HEK293 (cell line): ENCODE data around the gene MRC2.

ENCODE experiments used
- CTCF ChIA-PET: fragments of 350-600 bp; formaldehyde crosslinking; extraction: SDS; loops from one replicate; lab custom pipeline; 2021; ENCODE audit warnings: antibody characterized with exemption; lab: Yijun Ruan, JAX
- POLR2A ChIA-PET: fragments of 300-600 bp; formaldehyde crosslinking; extraction: SDS; loops from one replicate; lab custom pipeline; 2020; ENCODE audit warnings: antibody characterized with exemption, inconsistent platforms; lab: Yijun Ruan, JAX
- H3K27ac ChIP-seq: fragments of 200-500 bp; sonication (Bioruptor generic); 2 replicates; pipeline ENCODE4 v1.5.1; 2014; ENCODE audit warnings: low read depth, low read length, control low read depth, inconsistent platforms; ENCODE audit errors: extremely low read depth
- H3K36me3 ChIP-seq, 2 experiments: fragments of 200-500 bp in 1 of 2; sonication (Bioruptor generic) in 1 of 2; 1 replicate in 1 of 2; 2 replicates in 1 of 2; pipeline ENCODE4 v1.5.1; 2014 to 2017; ENCODE audit warnings: inconsistent platforms in 2 of 2, low read length in 2 of 2; ENCODE audit not compliant: control insufficient read depth in 2 of 2, insufficient read depth in 1 of 2
- H3K4me1 ChIP-seq: fragments of 200-500 bp; sonication (Bioruptor generic); 2 replicates; pipeline ENCODE4 v1.5.1; 2014; ENCODE audit warnings: mild to moderate bottlenecking, low read length, inconsistent platforms; ENCODE audit not compliant: control insufficient read depth, insufficient read depth
- H3K4me3 ChIP-seq: 2 replicates; pipeline ENCODE4 v1.5.1; 2011; ENCODE audit warnings: low read depth, mild to moderate bottlenecking, control low read depth, low read length, moderate library complexity
- H3K9me3 ChIP-seq: fragments of 200-500 bp; sonication (Bioruptor generic); 2 replicates; pipeline ENCODE4 v1.5.1; 2014; ENCODE audit warnings: low read depth, low read length, inconsistent platforms; ENCODE audit not compliant: control insufficient read depth, insufficient read depth
- GLI2 ChIP-seq: fragments of 450-650 bp; formaldehyde crosslinking; IDR thresholded peaks from 2 replicates; pipeline ENCODE4; 2017; ENCODE audit warnings: missing biosample characterization, missing genetic modification characterization, low read depth, borderline replicate concordance
- GLI4 ChIP-seq: fragments of 450-650 bp; formaldehyde crosslinking; IDR thresholded peaks from 2 replicates; pipeline ENCODE4 v1.5.1; 2016; ENCODE audit warnings: missing biosample characterization, missing genetic modification characterization
- HOXA7 ChIP-seq: sonication (generic); formaldehyde crosslinking; IDR thresholded peaks from 2 replicates; pipeline ENCODE4 v1.8.1; 2022; ENCODE audit warnings: missing genetic modification reagents, borderline replicate concordance
- IKZF3 ChIP-seq: fragments of 450-650 bp; IDR thresholded peaks from 2 replicates; pipeline ENCODE4 v1.5.0; 2018; ENCODE audit warnings: missing biosample characterization, mild to moderate bottlenecking, missing genetic modification characterization, moderate library complexity
- KLF9 ChIP-seq: fragments of 450-650 bp; formaldehyde crosslinking; IDR thresholded peaks from 2 replicates; pipeline ENCODE4 v1.5.1; 2016; ENCODE audit warnings: missing biosample characterization, missing genetic modification characterization, low read depth
- PRDM1 ChIP-seq: fragments of 450-650 bp; formaldehyde crosslinking; IDR thresholded peaks from 2 replicates; pipeline ENCODE4; 2016; ENCODE audit warnings: missing biosample characterization, missing genetic modification characterization
- REST ChIP-seq: fragments of 450-650 bp; formaldehyde crosslinking; IDR thresholded peaks from 2 replicates; pipeline ENCODE4 v1.5.1; 2016; ENCODE audit warnings: missing biosample characterization, missing genetic modification characterization
- ZBTB8A ChIP-seq: fragments of 450-650 bp; formaldehyde crosslinking; IDR thresholded peaks from 2 replicates; pipeline ENCODE4 v1.5.1; 2016; ENCODE audit warnings: missing biosample characterization, missing genetic modification characterization
- ZNF140 ChIP-seq: fragments of 450-650 bp; formaldehyde crosslinking; IDR thresholded peaks from 2 replicates; pipeline ENCODE4 v1.5.1; 2016; ENCODE audit warnings: missing biosample characterization, missing genetic modification characterization
- ZNF157 ChIP-seq: fragments of 450-650 bp; formaldehyde crosslinking; IDR thresholded peaks from 2 replicates; pipeline ENCODE4 v1.5.1; 2016; ENCODE audit warnings: missing biosample characterization, missing genetic modification characterization
- ZNF18 ChIP-seq: fragments of 450-650 bp; formaldehyde crosslinking; IDR thresholded peaks from 2 replicates; pipeline ENCODE4 v1.5.1; 2016; ENCODE audit warnings: missing biosample characterization, missing genetic modification characterization
- ZNF2 ChIP-seq: fragments of 450-650 bp; formaldehyde crosslinking; IDR thresholded peaks from 2 replicates; pipeline ENCODE4 v1.5.1; 2016; ENCODE audit warnings: missing biosample characterization, missing genetic modification characterization
- ZNF23 ChIP-seq: fragments of 450-650 bp; formaldehyde crosslinking; IDR thresholded peaks from 2 replicates; pipeline ENCODE4 v1.5.1; 2016; ENCODE audit warnings: missing biosample characterization, missing genetic modification characterization, borderline replicate concordance
- ZNF292 ChIP-seq: fragments of 450-650 bp; formaldehyde crosslinking; IDR thresholded peaks from 2 replicates; pipeline ENCODE4 v1.5.1; 2016; ENCODE audit warnings: low read depth, missing biosample characterization, missing genetic modification characterization, borderline replicate concordance
- ZNF341 ChIP-seq: fragments of 450-650 bp; formaldehyde crosslinking; IDR thresholded peaks from 2 replicates; pipeline ENCODE4; 2016; ENCODE audit warnings: low read depth, missing biosample characterization, missing genetic modification characterization
- ZNF404 ChIP-seq: fragments of 450-650 bp; formaldehyde crosslinking; IDR thresholded peaks from 2 replicates; pipeline ENCODE4 v1.5.1; 2017; ENCODE audit warnings: missing biosample characterization, missing genetic modification characterization
- ZNF449 ChIP-seq: fragments of 450-650 bp; formaldehyde crosslinking; IDR thresholded peaks from 2 replicates; pipeline ENCODE4 v1.5.1; 2017; ENCODE audit warnings: missing biosample characterization, mild to moderate bottlenecking, missing genetic modification characterization, moderate library complexity
- ZNF510 ChIP-seq: fragments of 450-650 bp; formaldehyde crosslinking; IDR thresholded peaks from 2 replicates; pipeline ENCODE4 v1.5.1; 2018; ENCODE audit warnings: mild to moderate bottlenecking, missing genetic modification characterization, missing biosample characterization; ENCODE audit not compliant: insufficient replicate concordance
- ZNF521 ChIP-seq: fragments of 450-650 bp; formaldehyde crosslinking; IDR thresholded peaks from 2 replicates; pipeline ENCODE4 v1.5.1; 2017; ENCODE audit warnings: missing biosample characterization, mild to moderate bottlenecking, missing genetic modification characterization
- ZNF529 ChIP-seq: fragments of 450-650 bp; formaldehyde crosslinking; IDR thresholded peaks from 2 replicates; pipeline ENCODE4 v1.5.1; 2017; ENCODE audit warnings: missing genetic modification characterization, missing biosample characterization; ENCODE audit not compliant: insufficient replicate concordance
- ZNF580 ChIP-seq: fragments of 450-650 bp; formaldehyde crosslinking; IDR thresholded peaks from 2 replicates; pipeline ENCODE4 v1.5.1; 2016; ENCODE audit warnings: missing biosample characterization, missing genetic modification characterization
- ZNF629 ChIP-seq: fragments of 450-650 bp; formaldehyde crosslinking; IDR thresholded peaks from 2 replicates; pipeline ENCODE4 v1.5.1; 2017; ENCODE audit warnings: missing biosample characterization, missing genetic modification characterization
- ZNF707 ChIP-seq: fragments of 450-650 bp; formaldehyde crosslinking; IDR thresholded peaks from 2 replicates; pipeline ENCODE4 v1.5.1; 2016; ENCODE audit warnings: missing biosample characterization, missing genetic modification characterization
- ZNF777 ChIP-seq: fragments of 450-650 bp; formaldehyde crosslinking; IDR thresholded peaks from 2 replicates; pipeline ENCODE4 v1.5.1; 2017; ENCODE audit warnings: missing biosample characterization, missing genetic modification characterization, borderline replicate concordance
- ZNF792 ChIP-seq: fragments of 450-650 bp; formaldehyde crosslinking; IDR thresholded peaks from 2 replicates; pipeline ENCODE4 v1.5.1; 2016; ENCODE audit warnings: missing biosample characterization, missing genetic modification characterization
- ZSCAN16 ChIP-seq: fragments of 450-650 bp; formaldehyde crosslinking; IDR thresholded peaks from 2 replicates; pipeline ENCODE4 v1.5.1; 2016; ENCODE audit warnings: missing biosample characterization, missing genetic modification characterization
- ZSCAN4 ChIP-seq: fragments of 450-650 bp; formaldehyde crosslinking; IDR thresholded peaks from 2 replicates; pipeline ENCODE4 v1.5.1; 2017; ENCODE audit warnings: missing biosample characterization, missing genetic modification characterization

The MRC2 gene

GRCh38 chr17:62680541-62681052 is 53.1 kb downstream of the MRC2 start:
- TF ChIP-seq ZBTB8A = no peak
- TF ChIP-seq GLI2 (tag by site-specific recombination) = no peak
- no peak for TF ChIP-seq ZSCAN16
- no peak for TF ChIP-seq IKZF3 (tag by site-specific recombination)
- TF ChIP-seq ZNF18 (tag by site-specific recombination) = no peak
- TF ChIP-seq ZNF404 = no peak
- no peak for TF ChIP-seq ZNF449
- no peak for TF ChIP-seq ZNF777 (tag by site-specific recombination)
- TF ChIP-seq ZNF792 (tag by site-specific recombination) = no peak
- TF ChIP-seq ZNF140 (tag by site-specific recombination) = no peak
- no peak for TF ChIP-seq ZNF510 (tag by site-specific recombination)
- Histone ChIP-seq H3K9me3 (no peaks in the 10 kb centered on the region), H3K4me1 (no peaks in the 10 kb centered on the region), H3K36me3 (peaks cover 0 to 77% of the 10 kb centered on the region in 2 experiments; a peak in 2 of 3 replicates), H3K4me3 (no peak overlapping the region), H3K27ac (no peak overlapping the region)
- ChIA-PET CTCF (no interaction called here), POLR2A (no interaction called here)

- CTCF ChIA-PET = no interaction called here
- Histone ChIP-seq H3K36me3 (peaks cover 0 to 72% of the 10 kb centered on the region in 2 experiments; a peak in 2 of 3 replicates), H3K4me1 (no peaks in the 10 kb centered on the region), H3K4me3 (no peak overlapping the region), H3K27ac (no peak overlapping the region), H3K9me3 (no peaks in the 10 kb centered on the region)
- POLR2A ChIA-PET = interaction anchor here (0.6 kb wide), 2 partner anchors 15 to 90 kb away, joined by 3 to 6 read pairs; no protein-coding TSS in a partner anchor
- TF ChIP-seq REST (tag by site-specific recombination) (no peak), GLI4 (tag by site-specific recombination) (no peak), HOXA7 (CRISPR knock-in tag) (no peak), ZNF292 (tag by site-specific recombination) (no peak), ZNF521 (no peak), KLF9 (tag by site-specific recombination) (no peak), ZNF157 (tag by site-specific recombination) (no peak), ZNF629 (tag by site-specific recombination) (no peak), ZNF2 (tag by site-specific recombination) (no peak), ZNF707 (tag by site-specific recombination) (no peak), ZSCAN4 (tag by site-specific recombination) (no peak), ZNF341 (tag by site-specific recombination) (no peak), PRDM1 (tag by site-specific recombination) (no peak), ZNF529 (tag by site-specific recombination) (no peak), ZNF580 (tag by site-specific recombination) (no peak), ZNF23 (no peak)
These were observed 53.8 kb downstream of the MRC2 start for GRCh38 chr17:62681061-62681938.
